ENCODE results near the gene SERPINB1.

DNA sequence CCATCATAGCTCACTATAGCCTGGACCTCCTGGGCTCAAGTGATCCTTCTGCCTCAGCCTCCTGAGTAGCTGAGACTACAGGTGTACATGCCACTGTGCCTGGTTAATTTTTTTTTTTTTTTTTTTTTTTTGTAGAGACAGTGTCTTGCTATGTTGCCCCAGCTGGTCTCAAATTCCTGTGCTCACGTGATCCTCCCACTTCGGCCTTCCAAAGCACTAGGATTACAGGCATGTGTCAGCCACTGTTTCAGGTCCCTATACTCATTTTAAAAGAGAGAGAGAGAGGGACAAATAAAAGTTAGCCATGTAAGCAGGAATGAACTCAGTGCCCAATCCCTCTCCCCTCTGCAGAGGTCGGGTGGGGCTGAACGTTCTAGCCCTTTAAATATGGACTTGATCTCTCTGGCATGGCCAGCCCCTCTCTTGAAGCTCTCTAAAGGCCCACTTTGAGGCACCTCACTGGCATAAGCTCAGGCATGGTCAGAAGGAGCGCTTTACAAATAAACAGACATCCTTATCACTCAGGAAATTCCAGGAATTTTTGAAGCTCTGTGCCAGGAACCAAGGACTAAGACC, 9.0 kb upstream of the SERPINB1 start:
- TF ChIP-seq, protein P1, sequence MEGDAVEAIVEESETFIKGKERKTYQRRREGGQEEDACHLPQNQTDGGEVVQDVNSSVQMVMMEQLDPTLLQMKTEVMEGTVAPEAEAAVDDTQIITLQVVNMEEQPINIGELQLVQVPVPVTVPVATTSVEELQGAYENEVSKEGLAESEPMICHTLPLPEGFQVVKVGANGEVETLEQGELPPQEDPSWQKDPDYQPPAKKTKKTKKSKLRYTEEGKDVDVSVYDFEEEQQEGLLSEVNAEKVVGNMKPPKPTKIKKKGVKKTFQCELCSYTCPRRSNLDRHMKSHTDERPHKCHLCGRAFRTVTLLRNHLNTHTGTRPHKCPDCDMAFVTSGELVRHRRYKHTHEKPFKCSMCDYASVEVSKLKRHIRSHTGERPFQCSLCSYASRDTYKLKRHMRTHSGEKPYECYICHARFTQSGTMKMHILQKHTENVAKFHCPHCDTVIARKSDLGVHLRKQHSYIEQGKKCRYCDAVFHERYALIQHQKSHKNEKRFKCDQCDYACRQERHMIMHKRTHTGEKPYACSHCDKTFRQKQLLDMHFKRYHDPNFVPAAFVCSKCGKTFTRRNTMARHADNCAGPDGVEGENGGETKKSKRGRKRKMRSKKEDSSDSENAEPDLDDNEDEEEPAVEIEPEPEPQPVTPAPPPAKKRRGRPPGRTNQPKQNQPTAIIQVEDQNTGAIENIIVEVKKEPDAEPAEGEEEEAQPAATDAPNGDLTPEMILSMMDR (IDR thresholded peaks at IDR 0.05), result no peak
- TF ChIP-seq POLR2A (IDR thresholded peaks at IDR 0.05), result no peak
- TF ChIP-seq POLR2AphosphoS5 (IDR thresholded peaks at IDR 0.05), result no peak
